HG03064 (cell line): ENCODE measurements around the gene NAALADL2.

Experiments used
- ATAC-seq: cut with Tn5 transposase; IDR thresholded peaks from one replicate; pipeline ENCODE4 v1.9.1; 2021; ENCODE audit warnings: low read depth; ENCODE audit not compliant: unreplicated experiment

NAALADL2 gene

DNA sequence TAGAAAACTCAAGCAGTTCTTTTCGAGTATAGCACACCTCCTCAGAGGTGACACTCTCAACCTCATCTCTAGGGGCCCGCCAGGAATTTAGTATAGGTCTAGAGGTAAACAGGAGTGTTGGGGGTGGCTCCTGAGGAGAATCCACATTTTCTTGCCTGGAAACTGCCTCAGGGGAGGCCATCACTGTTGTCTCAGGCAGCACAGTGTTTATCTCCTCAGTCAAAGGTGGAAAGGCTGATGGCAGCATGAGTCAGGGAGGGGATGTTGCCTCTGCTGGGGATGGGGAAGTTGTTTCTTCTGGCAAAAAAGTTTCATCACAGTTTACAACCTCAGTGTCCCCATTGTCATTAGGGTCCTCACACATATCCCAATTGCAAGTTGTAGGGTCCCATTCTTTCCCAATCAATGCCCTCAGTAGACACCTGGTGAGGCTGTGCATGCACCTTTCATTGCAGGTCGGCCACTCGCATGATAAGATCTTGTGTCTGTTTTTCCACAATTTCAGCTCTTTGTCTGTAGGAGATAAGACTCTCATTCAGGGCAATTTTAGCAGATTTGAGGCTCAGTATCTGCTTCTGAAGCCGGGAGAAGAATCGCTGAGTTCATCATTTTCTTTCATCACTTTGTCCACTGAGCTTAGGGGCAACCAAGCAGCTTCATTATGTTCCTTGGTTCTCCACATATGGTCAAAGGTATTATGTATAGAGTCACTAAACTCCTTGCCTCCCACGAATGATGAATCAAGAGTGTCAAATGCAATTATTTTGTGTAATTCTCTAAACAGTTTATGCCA lies 25.8 kb downstream of the NAALADL2 start:
- no peak for ATAC-seq

GRCh38 chr3:174891524-174892203 lies 32.5 kb downstream of the NAALADL2 start:
- no peak for ATAC-seq

- no peak for ATAC-seq
These were observed 47.9 kb downstream of the NAALADL2 start for GRCh38 chr3:174907027-174907426.

GRCh38 chr3:174907628-174908407 lies 48.7 kb downstream of the NAALADL2 start:
- no peak for ATAC-seq

GRCh38 chr3:174931473-174932353 lies 72.6 kb downstream of the NAALADL2 start:
- no peak for ATAC-seq

DNA sequence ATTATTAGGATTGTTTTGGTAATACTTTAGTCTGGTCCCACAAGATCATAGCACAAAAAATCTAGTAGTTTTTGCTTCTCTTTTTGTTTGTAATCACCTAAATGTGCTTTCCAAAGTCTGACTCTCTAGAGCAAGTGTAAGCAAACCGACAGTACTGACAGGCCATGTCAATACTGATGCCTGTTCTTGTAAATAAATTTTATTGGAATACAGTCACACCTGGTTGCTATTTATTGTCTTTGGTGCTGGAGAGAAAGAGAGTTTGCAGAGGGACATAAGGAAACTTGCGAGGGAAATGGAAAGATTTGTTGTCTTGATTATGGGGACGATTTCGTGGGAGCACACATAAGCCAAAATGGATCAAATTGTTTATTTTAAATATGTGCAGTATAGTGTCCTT lies 77.5 kb downstream of the NAALADL2 start:
- no peak for ATAC-seq

GRCh38 chr3:174937478-174937877 lies 78.3 kb downstream of the NAALADL2 start:
- ATAC-seq = no peak

DNA sequence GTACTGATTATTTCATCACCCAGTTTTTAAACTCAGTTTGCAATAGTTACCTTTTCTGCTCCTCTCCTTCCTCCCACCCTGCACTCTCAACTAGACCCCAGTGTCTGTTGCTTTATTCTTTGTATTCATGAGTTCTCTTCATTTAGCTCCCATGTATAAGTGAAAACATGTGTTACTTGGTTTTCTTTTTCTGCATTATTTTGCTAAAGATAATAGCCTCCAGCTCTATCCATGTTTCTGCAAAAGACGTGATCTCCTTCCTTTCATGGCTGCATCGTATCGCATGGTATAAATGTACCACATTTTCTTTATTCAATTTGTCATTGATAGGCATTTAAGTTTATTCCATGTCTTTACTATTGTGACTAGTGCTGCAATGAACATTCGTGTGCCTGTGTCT lies 79.0 kb downstream of the NAALADL2 start:
- ATAC-seq = no peak

- no peak for ATAC-seq
These were observed 81.0 kb downstream of the NAALADL2 start for GRCh38 chr3:174940151-174940550.

DNA sequence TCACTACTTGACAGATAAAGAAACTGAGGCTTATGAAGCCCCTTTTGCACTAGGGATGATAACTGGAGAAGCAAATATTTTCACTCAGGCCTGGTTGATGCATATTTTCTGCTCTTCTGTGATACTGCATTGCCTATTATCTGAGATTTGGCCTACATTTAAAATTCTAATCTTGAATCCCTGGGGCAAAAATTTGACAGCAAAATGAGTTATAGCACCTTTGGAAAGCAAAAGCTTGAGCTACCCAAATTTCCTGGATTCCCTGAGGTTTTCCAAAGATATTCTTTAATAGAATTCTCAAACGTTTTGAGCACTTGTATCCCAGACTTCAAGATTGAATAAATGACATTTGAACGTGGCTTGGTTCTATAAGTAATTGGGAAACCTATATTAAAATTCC lies 86.1 kb downstream of the NAALADL2 start:
- no peak for ATAC-seq

DNA sequence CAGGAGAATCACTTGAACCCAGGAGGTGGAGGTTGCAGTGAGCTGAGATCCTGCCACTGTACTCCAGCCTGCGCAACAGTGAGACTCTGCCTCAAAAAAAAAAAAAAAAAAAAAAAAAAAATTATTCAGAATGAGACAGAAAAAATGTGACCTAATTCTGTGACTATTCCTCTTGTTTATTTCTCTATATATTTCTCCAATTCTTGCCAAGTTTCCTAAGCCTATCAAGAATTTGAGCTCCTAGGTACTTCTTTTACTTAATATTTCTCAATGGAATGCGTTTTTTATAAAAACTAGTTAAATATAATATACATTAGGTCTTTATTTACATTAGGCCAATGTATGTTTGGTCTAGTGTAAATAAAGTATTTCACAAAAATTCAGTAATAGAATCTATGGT lies 86.8 kb downstream of the NAALADL2 start:
- no peak for ATAC-seq

DNA sequence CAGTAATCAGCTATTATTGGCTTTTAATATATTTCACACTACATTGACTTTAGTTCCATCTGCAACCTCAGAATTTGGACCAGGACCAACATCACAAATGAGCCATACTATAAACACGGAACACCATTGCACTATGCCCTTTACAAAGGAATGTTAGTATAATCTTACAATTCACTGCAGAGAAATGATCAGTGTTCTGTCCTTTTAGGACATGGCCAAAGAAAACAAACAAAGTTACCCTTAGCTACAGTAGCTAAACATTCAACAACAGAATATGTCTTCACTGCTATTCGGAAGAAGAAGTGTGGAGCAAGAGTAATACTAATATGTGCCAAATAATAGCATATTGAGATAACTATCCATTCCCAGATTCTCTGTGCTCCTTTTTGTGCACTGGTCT lies 90.4 kb downstream of the NAALADL2 start:
- ATAC-seq = no peak

- ATAC-seq = no peak
These were observed 91.9 kb downstream of the NAALADL2 start for GRCh38 chr3:174951034-174951433.

DNA sequence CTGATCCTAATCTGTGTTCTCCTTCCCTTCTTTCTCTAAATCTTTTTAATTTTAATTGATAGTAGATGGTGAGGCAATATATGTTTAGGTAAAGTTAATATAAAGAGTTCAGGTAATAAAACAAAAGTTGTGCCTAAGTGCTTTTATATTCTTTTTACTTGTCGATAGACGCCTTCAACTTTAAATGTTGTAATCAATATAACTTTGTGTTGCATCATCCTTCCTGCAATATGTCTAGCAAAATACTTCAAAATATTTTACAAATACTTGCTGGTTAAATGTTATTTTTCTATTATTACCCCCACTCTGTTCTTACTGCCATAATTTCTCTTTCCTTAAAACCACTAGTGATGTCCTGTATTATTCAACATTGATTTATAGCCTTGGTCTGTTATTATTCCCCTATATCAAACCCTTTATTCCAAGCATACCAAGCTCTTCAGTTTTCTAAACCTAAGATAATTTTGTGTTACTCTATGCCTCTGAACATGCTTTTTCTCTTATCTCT lies 92.4 kb downstream of the NAALADL2 start:
- no peak for ATAC-seq

DNA sequence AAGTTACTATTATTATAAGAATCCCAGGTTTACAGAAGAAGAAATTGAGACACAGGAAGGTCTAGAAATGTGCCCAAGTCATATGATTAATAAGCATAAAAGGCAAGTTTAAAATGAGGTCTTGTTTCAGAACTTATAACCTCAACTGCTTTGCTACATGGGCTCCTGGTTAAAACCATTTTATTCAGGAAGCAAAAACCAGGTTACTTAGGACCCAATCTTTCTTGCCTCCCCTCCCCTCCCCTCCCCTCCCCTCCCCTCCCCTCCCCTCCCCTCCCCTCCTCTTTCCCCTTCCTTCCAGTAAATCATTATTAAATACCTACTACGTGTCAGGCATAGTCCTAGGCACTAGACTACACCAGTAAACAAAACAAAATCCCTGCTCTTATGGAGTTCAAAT lies 93.9 kb downstream of the NAALADL2 start:
- ATAC-seq = no peak

GRCh38 chr3:174955513-174956016 lies 96.4 kb downstream of the NAALADL2 start:
- no peak for ATAC-seq

DNA sequence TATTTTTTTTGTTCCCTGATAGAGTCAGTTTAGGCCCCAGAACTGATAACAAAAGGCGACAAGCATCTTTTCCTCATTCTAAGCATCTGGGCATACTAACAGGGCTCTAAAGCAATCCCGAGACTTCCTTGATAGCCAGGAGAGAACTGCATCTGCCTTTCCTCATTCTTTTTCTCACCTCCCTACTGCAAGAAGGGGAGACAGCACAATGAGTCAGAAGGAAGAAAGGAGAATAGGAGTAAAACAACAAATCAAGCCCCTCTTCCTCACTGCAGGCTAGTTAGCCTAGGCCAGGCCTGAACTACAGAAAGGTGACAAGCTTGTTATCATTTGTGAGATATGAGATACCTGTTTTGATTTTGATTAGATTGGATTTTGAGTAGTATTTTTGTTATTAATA lies 97.9 kb downstream of the NAALADL2 start:
- no peak for ATAC-seq

- ATAC-seq = no peak
These were observed 98.4 kb downstream of the NAALADL2 start for GRCh38 chr3:174957551-174958001.

- ATAC-seq = no peak
These were observed 99.7 kb downstream of the NAALADL2 start for GRCh38 chr3:174958671-174959328.
